Non-pigmented ciliary epithelial cell (primary cell): ENCODE measurements around the gene UNC13C.
"Not testable (repeated sequence)": the region's sequence is repeated elsewhere in the genome, so short reads cannot be mapped to it uniquely, and the experiment has no call there.

ENCODE experiments used
- DNase-seq: peaks from one replicate; pipeline ENCODE4 v3.0.0-alpha.2; 2010; ENCODE audit warnings: low read depth

Gene UNC13C

DNA sequence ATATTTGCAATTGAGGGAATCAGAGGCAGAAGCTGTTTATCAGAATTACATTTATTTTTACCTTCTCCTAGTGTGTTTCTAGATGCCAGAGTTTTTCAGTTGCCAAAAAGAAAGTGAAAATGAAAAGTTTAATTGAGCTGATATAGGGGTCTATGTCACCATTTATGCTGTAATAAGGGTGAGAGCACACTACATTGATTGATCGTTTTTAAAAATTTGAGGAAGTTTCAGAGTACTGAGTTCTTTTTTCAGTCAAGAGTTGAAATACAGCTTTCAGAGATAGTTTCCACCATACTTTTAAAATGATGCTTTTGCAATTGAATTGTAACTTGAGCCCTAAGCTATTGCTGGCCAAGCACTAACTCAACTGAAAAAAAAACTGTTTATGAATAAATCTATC, 326.9 kb downstream of the UNC13C start:
- DNase-seq, result no peak

DNA sequence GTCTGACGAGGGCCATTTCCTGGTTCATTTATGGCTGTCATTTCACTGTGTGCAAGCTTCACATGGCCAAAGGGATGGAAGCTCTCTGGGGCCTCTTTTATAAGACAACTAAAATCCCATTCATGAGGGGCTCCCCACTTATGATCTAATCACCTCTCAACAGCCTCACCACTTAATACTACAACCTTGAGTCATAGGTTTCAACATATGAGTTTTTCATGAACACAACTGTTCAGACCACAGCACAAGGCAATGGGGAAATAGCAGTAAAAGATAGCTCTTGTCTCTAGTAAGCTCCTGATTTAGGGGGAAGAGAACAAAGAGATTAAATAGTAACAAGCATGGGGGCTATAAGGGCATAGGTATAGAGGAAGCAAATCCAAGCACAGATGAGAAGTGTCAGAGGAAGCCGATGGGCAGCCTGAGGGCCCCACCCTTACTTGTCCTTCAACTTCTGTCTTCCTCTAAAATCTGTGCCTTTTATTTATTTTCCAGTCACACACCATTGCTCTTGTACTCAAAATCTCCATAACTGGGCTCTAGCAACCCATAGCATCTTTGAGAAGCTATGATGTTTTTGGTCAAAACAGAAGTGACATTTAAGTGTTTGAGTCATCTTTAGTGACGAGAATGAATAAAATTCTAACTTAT, 329.1 kb downstream of the UNC13C start:
- no peak for DNase-seq

DNA sequence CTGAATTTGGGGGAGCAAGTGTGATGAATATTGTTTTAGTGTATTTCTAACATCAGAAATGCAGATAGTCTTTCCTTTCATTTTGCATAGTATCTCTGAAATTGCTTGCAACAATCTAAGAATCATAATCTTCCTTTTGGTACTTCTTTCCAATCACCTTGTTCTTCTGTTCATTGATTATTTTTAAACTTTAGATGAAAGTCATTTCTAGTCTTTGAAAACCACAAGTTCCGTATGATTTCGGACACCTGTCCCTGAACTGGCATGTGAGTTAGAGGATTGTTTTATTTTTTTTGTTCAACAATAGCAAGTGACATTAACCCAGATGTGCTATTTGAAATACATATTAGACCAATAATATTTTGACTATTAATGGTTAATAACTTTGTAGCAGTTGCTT, 329.7 kb downstream of the UNC13C start:
- no peak for DNase-seq

DNA sequence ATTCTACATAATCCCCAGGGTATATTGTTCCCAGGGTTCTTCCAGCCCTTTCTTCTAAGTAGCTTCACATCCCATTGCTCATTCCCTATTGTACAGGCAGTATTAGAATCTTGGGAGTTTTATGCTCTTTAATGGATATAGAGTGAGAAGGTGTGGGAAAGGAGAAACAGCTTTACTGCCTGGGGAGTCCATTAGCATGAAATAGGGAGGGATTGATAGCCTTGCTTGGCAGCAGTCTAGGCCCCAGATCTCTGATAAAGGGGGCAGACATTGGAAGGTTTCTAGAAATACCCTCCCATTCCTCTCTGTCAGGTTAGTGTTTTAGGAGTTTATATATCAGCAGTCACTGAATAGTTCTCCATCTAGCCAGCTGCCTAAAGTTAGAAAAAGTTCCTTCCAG, 334.3 kb downstream of the UNC13C start:
- DNase-seq, result no peak

DNA sequence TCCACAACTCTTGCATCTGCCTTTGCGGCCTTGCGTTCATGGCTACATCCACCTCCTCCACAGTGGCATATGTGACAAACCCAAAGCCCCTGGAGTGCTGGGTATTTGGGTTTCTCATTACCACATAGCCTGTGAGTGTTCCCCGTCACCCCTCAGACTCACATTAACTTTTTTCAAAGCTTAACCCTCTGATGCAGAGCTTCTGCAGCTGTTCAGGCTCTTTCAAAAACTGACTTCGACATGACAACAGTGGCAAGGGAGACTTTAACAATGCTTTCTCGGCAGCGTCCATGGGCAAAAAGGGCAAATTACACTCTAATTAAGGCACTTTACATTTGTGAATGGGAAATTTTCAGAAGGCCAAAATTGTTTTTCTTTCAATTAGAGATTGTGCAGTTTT, 343.2 kb downstream of the UNC13C start:
- no peak for DNase-seq

DNA sequence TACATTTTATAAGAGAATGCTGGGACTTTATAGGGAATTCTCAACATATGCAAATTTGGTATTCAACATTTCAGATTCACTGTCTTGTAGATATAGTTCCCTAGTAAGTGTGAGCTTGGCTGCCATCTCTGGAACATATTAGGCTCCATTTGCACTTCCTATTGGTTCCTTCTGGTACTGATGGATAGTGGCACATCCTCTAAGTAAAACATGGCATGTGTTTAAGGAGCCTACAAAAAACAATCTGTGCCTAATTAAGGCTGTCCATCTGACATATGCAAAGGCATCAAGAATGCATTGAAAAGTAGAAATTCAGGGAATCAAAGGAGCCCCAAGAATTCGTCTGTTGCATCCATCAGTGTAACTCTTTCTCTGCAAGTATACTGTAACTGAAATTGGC, 344.1 kb downstream of the UNC13C start:
- DNase-seq, result no peak

DNA sequence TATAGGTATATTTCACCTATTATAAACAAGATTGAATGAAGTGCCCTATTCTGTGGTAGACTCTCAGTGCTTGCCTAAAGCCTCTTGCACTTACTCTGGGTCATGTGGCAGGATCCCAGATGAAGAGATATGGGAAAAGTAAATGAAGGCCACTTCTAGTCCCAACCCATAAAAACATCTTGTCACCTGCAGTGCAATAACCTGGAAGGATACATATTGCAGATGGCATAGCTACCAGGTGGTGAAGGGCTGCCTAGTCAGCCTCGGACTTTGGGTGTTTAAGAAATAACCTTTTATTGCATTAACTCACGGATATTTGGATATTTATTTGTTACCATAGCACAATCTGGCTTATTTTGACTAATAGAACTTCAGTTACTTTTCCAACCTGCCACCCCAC, 367.1 kb downstream of the UNC13C start:
- DNase-seq, result no peak

DNA sequence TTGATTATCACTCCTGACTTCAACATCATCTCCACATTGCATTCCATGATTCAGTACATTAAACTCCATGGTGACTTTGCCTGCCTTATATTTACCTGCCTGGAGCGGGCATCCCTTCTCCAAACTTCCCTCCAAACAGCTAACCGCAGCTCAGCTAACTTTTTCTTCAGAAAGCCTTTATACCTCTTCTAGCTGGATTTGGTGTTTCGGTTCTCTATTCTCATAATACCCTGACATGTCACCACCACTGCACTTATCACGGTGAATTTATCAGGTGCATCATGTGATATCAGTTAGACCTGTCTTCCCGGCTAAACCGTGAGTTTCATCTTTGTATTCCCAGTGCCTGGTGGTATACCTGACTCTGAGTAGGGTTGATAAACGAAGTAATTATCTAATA, 367.6 kb downstream of the UNC13C start:
- no peak for DNase-seq

DNA sequence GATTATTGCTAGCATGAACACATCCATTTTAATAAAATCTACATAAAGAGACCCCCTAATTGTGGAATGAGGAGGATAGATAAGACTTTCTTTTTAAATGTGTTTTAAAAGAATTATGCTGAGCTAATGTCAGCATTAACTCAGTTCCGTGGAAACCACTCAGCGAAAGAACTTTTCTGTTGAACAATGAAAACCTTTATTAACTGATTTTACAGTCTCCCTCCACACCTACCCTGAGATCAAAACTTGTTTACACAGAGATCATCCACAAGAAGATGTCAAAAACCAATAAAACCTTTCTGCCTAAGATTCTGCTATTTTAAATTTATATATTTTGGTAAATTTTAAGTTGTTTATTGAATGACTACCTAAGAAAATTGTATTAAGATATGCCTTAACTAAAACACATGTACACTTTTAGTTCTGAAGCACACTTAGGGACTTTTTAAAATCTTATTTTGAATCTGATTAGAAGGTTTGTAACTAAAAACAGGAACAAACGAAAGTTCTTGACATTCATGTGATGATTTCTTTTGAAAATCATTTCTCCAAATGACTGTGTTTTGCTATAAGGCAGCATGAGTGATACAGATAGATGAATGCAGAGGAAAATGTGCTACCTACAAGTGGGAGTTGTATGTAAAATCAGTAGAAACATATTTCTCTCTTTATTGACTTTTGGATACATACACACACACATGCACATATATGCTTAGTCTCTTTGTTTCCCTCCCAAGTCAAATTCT, 369.0 kb downstream of the UNC13C start:
- DNase-seq, result no peak

DNA sequence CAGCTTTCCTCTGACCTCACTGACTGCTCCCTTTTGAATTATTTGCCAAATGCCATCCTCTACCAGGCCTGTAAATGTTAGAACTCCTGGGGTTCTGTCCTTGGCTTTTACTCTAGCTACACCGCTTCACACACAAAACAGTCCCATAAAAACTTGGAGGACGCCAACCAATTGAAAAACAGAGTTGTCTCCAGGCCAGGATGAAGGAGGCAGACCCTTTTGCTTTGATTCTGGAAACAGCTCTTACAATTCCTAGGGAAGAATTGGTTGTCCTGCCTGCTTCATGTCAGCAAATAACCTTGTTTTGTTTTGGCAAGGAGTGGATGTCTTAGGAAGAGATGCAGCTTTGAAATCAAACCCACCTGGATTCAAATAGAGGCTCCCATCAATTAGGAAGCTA, 375.5 kb downstream of the UNC13C start:
- no peak for DNase-seq

DNA sequence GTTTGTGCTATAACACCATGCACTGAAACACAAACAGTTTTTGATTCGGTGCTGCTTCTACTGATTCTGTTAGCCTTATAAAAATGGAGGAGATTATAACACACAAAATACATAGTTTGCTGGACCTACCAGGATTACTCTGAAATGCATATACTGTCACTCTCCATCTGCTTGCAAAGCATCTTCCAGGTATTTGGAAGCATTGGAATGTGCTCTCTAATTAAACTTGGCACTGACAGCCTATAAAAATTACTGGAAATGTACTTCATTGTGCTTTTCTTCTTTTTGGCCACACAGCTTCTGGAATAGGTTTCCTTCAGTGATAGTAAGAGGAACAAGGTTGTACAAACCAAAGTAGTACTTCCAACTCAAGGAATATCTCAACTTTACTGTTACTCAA, 376.1 kb downstream of the UNC13C start:
- DNase-seq, result no peak

DNA sequence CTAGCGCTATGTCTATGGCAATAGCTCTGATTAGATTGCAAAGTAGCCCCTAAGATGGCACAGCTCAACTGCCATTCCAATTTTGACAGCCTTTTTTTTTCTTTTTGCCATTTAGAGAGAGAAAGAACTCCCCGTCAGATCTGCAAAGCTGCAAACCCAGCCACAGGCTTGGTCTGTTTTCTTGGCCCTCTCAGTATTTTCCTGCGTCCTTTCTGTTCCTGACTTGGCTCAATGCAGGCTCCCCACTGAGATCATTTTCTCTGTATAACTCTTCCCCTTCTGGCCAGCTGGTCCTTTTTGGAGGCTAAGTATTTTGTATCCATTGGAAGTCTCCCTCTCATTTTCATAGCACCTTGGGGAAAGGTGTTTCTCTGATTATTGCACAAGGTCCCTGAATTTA, 386.7 kb downstream of the UNC13C start:
- DNase-seq, result no peak

DNA sequence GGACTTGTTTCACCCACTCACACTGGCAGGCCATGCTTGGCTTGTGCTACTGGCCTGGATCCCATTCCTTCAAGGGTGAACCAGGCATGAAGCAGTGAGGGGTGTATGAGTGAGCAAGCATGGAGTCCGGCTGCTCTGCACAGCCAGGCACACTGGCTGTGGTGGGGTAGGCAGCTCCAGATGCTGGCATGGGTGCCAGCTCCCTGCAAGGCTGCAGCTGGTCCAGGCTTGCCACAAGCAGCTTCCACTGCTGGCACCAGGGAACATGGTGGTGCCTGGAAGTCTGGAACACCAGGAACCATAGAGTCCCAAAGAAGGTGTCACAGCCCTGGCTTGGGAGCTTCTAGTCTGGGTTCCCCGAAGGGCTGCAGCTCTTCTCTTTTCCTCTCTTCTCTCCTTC, 395.1 kb downstream of the UNC13C start:
- DNase-seq, result no peak

DNA sequence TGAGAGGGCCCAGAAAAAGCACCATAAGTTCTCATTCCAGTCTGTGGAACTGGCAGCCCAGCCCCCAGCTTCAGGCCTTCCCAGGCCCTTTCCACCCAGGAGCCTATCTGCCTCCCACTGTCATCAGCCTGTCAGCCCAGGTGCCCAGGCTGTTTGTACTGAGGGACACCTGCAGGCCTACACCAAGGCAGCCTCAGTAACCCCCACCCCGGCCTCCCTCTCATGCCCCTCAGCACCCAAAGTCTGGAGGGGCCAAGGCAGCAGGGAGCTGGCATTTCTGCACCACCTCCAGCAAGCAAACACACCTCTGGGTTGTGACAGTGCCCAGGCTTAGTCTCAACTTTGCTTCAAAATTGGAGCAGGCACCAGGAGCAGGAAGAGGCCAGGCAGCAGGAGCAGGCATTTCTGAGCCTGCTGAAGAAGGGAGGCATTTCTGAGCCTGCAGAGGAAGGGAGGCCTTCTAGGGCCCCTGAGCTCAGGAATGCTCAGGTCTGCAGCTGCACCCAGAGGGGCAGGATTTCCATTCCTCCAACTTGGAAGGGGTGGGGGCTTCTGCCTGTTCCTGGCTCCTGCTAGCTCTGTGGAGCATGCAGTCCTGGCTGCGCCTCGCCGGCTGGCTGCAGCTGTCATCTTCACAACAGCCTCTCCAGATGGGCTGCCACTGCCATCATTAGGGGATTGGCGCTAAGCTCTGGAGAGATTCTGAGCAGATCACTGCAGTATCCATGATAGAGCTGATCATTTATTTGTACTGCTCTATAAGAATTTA, 396.1 kb downstream of the UNC13C start:
- no peak for DNase-seq

DNA sequence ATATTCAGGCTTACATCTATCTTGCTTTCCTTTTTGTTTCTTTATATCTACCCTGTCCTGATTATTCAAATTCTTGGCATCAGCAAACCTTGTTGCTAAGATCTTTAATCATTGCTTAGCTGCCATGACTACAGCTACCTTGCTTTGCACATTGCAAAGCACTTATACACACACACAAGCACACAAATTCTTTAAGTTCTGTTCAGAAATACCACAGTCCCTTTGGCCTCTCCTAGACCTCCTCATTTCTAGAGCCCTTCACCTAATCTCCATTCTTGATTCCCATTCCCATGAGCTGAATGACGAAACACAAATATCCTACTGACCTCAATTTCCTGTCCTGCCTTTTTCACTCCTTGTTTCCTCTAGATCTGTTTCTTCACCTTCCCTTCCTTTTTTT, 409.6 kb downstream of the UNC13C start:
- DNase-seq, result no peak

DNA sequence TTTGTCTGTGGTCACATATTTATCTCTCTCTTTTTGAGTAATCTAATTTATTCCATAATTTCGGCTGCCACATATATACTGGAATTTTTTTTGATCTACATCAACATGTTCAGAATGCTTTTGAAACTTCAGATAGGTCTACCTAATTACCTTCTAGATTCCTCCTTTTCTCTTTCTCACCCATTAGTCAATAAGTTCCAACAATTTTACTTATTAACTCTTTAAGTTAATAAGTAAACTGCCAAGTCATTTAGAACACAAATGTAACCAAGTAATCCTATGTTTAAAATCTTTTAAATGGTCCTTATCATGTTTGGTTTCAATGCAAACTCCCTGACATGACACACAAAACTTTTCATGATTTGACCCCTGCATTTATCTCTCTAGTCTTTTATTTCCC, 410.5 kb downstream of the UNC13C start:
- DNase-seq, result no peak

DNA sequence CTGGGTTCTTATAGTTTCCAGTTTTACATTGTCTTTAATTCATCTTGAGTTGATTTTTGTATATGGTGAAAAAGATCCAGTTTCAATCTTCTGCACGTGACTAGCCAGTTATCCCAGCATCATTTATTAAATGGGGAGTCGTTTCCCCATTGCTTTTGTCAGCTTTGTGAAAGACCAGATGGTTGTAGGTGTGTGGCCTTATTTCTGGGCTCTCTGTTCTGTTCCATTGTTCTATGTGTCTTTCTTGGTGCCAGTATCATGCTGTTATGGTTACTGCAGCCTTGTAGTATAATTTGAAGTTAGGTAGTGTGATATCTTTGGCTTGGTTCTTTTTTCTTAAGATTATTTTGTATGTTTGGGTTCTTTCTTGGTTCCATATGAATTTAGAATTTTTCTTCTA, 432.2 kb downstream of the UNC13C start:
- no peak for DNase-seq

DNA sequence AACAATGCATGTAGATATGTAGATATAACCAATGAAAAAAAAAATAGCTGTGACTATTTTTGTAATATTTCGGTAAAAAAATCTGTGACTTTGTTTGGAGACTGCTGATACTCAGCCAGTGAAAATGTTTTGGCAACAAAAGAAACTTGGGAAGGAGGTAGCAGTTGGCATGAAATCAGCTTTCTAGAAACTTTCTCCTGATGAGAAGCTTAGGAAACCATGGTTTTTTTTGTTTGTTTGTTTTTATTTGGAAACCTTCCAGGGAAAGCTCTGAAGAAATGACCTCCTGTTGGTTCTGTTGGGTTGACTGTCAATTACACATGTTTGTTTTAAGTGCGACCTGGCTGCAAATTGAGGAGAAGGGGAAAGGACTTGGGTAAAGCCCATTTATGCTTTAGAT, 445.9 kb downstream of the UNC13C start:
- DNase-seq, result no peak

DNA sequence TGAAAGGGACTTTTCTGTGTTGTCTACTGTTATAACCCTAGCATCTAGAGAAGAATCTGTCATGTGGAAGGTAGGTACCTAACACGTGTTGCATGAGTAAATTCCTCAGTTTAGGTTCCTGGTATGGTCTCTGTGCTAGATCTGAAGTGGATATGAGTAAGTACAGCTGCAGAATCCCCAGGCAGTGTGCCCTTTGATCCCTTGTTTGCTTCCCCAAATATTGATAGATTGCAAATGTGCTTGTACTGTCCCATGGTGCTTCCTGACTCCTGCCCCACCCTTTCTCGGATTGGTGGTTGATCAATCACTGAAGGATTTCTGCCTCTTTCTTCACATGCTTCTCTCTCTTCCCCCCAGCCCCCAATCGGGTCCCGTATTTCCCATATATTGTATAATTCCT, 450.4 kb downstream of the UNC13C start:
- no peak for DNase-seq

DNA sequence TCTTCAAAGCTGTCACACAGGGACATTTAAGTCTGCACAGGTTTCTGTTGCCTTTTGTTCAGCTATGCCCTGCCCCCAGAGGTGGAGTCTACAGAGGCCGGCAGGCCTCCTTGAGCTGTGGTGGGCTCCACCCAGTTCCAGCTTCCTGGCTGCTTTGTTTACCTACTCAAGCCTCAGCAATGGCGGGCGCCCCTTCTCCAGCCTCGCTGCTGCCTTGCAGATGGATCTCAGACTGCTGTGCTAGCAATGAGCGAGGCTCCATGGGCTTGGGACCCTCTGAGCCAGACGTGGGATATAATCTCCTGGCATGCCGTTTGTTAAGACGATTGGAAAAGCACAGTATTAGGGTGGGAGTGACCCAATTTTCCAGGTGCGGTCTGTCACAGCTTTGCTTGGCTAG, 472.0 kb downstream of the UNC13C start:
- DNase-seq, result not testable (repeated sequence)

DNA sequence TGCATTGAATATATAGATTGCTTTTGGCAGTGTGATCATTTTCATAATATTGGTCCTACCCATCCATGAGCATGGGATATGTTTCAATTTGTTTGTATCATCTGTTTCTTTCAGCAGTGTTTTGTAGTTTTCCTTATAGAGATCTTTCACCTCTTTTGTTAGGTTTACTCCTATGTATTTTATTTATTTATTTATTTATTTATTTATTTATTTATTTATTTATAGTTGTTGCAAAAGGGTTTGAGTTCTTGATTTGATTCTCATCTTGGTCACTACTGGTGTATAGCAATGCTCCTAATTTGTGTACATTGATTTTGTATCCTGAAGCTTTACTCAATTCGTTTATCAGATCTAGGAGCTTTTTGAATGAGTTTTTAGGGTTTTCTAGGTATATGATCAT, 478.2 kb downstream of the UNC13C start:
- no peak for DNase-seq

DNA sequence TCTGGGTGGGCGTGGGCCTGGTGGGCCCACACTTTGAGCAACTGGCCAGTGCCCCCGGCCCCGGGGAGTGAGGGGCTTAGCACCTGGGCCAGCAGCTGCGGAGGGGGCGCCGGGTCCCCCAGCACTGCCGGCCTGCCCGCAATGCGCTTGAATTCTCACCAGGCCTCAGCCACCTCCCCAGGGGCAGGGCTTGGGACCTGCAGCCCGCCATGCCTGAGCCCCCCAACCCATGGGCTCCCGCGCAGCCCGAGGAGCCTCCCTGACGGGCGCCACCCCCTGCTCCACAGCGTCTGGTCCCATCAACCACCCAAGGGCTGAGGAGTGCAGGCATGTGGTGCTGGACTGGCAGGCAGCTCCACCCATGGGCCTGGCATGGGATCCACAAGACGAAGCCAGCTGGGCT, 484.3 kb downstream of the UNC13C start:
- no peak for DNase-seq

DNA sequence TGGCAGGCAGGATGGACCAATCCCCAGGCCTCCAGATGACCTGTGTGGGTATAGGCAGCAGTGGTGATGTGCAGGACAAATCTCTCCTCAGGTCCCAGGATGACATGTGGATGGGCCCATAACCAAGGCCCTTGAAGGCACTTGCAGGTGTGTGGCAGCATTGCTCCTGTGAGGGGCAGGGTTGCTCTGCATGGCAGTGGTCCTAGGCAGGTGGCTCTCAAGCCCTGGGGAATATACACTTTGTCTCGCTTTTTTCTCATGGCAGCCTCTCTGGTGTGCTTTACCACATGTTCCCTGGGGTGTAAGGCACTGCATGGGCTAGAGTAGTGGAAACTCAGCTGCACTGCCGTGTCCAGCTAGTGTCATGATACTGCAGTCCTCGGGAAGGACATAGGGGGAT, 503.6 kb downstream of the UNC13C start:
- no peak for DNase-seq
